Renal cortex interstitium (tissue), 11 donors: Measurements from ENCODE around the gene SLC15A1. TPM values are rescaled to one million over a fixed set of nuclear protein-coding genes. Genes with fewer than 3 reads are reported as not detected.
"Not testable (repeated sequence)": the region's sequence is repeated elsewhere in the genome, so short reads cannot be mapped to it uniquely, and the experiment has no call there.

Source experiments
- DNase-seq, 11 donors: peaks; one replicate each; pipeline ENCODE4 v3.0.0-alpha.2; 2013; ENCODE audit warnings: low read depth in 9 of 11, low spot score in 4 of 11; ENCODE audit errors: extremely low read depth in 1 of 11
- polyA plus RNA-seq, 3 donors: library from polyadenylated mRNA; unstranded; fragments of 120-200 nt; gene quantifications; one replicate each; pipeline ENCODE4 v1.2.1, GENCODE V29; 2013; ENCODE audit not compliant: insufficient read length in 3 of 3

The SLC15A1 gene
- polyA plus RNA-seq, 3 donors, result 10.8 to 12.0 (median 11.9) TPM

- no peak for DNase-seq
These were observed 13.6 kb upstream of the SLC15A1 start for GRCh38 chr13:98765996-98766519.

- DNase-seq, result no peak
These were observed 9.6 kb upstream of the SLC15A1 start for GRCh38 chr13:98761986-98762616.

DNA sequence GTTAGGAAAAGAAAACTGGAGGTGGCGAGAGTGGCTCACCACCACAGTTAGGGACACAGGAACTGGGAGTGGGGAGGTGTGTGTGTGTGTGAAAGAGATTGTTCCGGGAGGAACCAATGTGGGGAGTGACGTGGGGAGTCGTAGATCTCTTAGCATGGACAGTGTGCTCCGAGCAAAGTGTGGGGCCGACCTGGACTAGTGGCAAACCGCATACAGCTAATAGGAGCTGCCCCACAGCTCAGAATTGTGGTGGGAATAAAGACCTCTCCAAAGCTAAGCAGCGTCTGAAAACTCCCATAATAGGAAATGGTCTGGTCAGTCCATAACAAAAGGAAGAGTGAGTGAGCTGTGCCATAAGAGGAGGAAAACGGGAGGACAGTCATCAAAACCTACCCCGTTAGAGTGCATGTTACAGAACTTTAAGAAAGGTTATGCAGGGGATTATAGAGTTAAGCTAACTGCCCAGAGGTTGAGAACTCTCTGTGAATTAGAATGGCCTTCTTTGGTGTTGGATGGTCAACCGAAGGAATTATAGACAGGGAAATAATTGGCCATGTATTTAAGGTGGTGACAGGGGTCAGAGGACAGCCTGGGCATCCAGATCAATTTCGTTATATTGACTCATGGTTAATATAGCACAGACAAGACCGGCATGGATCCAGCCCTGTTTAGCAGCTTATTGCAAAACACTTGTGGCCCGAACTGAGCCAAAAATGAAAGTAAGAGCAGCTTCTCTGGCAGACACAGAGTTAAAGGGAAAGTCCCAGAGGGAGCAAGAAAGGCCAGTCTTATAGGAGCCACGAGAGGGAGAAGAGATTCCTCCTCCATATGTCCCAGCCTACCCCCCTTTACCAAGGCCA is 8.9 kb upstream of the SLC15A1 start:
- no peak for DNase-seq

- no peak for DNase-seq
These were observed 3.3 kb upstream of the SLC15A1 start for GRCh38 chr13:98755729-98756128.

DNA sequence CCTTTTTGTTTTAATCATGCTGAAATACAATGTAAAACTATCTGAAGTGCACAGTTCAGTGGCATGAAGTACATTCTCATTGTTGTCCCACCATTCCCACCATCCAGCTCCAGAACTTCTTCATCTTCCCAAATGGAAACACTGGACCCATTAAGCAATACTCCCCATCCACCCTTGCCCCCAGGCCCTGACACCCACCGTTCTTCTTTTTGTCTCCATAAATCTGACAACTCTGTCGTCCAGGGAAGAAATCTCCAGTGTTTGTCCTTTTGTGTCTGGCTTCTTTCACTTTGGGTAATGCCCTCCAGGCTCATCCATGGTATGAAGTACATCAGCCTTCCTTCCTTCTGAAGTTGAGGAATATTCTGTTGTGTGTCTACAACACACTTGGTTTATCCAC is 2.6 kb upstream of the SLC15A1 start:
- DNase-seq, result no peak

- not testable (repeated sequence) for DNase-seq
These were observed 2.0 kb upstream of the SLC15A1 start for GRCh38 chr13:98754468-98754867.

- peak in 2 of 11 donors; percentile 34 to 40 for DNase-seq
These were observed 508 bp downstream of the SLC15A1 start for GRCh38 chr13:98751861-98752466.

GRCh38 chr13:98751367-98751782 is 1.1 kb downstream of the SLC15A1 start:
- peak in 4 of 11 donors; percentile 39 to 54 (median 40) for DNase-seq

DNA sequence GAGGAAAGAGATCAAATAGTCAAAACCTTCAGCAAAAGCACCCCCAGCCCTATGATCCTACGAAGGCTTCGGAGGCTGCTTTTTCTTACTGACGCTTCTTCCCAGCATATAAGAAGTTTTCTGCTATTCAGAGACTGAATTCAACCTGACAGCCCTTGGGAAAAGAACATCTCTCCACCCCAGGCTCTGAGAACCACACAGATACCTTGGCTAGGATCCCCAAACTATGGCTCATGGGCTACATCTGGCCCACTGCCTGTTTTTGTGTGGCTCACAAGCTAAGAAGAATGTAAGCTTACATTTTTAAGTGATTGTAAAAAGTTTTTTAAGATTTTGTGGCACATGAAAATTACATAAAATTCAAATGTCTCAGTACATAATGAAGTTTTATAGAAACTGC is 3.0 kb downstream of the SLC15A1 start:
- no peak for DNase-seq

GRCh38 chr13:98746968-98747367 is 5.5 kb downstream of the SLC15A1 start:
- DNase-seq, result no peak

DNA sequence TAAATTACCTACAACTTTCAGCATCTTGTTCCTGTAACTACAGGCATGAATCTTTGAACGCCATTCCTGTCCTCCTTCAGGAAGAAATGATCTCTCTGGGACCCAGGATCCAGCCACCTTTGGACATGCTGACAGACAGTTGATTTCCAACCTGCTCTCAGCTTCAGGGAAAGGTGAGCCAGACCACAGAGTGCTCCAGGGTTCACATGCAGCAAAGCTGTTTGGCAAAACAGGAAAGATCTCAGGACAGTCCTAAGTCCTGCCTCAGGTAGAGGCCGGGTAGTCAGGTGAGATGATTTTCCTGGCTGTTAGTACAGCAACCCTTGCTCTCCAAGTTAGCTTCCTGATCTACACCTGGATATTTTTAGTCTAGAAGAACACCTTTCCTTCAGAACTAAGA is 9.1 kb downstream of the SLC15A1 start:
- DNase-seq, result no peak

DNA sequence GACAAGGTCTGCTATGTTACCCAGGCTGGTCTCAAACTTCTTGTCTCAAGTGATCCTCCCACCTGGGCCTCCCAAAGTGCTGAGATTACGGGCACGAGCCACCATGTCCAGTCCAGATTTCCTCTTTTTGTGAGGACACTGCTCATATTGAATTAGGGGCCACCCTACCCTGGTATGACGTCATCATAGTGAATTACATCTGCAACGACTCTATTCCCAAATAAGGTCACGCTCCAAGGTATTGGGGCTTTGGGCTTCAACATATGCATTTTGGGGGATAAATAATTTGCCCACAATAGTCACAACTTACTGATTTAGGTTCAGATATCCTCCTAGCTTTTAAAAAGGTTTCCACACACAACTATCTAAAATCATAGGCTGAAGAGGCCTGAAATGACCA is 9.5 kb downstream of the SLC15A1 start:
- DNase-seq, result no peak

DNA sequence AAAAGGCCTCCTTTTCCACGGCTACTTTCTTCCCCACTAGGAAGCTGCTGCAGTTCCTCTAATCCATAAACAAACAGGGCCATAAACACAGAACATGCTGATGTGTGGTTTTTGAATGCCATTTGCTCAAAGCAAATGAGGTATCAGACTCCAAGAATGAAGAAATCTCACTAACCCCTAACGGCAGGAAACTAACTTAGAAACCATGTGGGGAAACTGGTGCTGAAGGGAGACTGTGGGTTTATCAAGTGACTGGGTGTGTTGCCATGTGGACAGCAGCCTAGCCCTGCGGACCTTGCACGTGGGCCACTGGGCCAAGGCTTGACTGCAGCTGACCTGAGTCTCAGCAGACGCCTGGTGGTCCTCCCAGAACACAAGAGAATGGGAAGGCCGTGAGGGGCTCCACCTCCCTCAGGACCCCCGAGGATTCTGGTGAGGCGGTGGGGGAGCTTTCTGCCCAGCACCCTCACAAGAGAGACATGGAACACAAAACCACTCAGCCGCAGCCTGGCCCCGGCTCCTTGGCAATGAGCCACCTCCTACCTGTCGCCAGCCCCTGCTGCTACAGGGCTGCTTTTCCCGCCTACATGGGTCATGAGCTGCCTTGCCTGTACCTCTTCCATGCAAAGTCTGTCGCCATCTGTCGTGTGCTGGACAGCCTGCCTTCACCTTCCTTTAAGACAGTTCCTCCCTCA is 10.6 kb downstream of the SLC15A1 start:
- no peak for DNase-seq

DNA sequence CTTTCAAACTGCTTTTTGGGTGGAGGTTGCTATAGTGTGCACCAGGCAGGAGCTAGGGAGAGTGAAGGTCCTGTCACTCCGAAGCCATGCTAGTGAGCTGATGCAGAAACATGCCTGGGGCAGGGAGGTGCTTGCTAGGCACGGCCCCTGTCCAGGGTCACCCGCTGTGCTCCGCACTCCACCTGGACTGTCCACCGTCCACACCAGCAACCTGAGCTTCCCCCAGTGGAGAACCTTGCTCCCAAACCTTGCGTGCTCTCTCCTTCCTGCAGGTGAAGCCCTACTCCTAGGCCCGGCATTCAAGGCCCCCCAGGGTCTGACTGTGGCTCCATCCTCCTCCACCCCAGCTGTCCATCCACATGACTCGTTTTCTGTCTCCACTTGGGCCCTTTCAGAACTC is 12.3 kb downstream of the SLC15A1 start:
- DNase-seq, result no peak

GRCh38 chr13:98738993-98739392 is 13.5 kb downstream of the SLC15A1 start:
- no peak for DNase-seq

GRCh38 chr13:98738213-98738612 is 14.3 kb downstream of the SLC15A1 start:
- no peak for DNase-seq

DNA sequence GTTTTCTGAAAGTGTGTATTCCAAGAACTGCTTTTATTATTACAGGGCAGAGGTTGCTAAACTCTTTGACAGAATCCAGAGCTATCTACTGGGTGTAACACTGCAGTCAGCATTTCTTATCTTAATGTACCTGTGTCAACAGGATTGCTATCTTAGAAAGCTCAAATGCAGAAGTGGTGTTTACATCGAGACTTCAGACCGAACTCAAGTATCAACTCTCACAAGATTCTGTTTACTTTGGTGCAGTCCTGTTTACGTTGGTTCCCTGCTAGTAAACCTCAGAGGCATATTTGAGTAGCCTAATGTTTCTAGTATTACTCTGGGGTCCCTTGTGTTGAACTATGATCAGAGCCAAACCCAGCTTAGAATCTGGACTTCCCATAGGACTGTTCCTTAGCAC is 20.5 kb downstream of the SLC15A1 start:
- no peak for DNase-seq

DNA sequence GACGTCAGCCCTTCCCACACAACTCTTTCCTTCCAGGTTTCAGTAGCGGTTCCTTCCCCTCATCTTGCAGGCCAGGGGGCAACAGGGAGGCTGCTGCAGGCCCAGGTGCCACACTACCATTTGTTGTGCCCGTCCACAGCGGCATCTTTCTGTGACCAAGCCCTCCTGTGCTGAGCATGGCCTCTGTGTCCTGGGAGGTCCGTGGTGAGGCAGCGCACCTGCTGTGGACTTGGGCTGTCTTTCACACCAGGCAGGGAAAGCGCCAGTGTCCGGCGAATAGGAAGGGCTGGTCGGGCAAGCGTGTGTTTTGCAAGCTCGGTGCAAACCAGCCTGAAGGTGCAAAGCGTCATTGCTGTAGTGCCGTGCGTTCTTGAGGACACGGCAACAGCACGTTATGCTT is 21.4 kb downstream of the SLC15A1 start:
- DNase-seq, result no peak

DNA sequence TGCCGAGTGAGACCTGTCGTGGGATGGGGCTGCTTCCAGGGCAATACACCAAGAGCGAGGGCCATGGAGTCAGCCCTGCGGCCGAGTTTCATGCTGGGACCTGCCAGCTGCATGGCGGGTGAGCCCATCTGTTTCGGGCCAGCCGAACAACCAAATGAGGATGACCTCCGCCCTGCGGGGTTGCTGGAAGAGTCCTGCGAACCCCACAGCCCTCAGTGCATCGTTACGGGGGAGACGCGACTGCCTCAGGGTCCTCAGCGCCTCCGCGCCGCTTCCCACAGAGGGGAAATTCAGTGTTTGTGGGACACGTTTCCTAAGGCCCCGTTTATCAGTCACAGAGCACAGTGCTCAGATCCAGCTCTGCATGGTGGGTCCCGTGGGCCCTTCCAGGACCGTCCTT is 22.0 kb downstream of the SLC15A1 start:
- no peak for DNase-seq
